ENCODE results near the gene ABCD3. TPM values are rescaled to one million over a fixed set of nuclear protein-coding genes. Genes with fewer than 3 reads are reported as not detected.

Gene ABCD3
- total RNA-seq, 4 donors from 2014 or later = 26.8 to 60.2 (median 33.8) TPM

DNA sequence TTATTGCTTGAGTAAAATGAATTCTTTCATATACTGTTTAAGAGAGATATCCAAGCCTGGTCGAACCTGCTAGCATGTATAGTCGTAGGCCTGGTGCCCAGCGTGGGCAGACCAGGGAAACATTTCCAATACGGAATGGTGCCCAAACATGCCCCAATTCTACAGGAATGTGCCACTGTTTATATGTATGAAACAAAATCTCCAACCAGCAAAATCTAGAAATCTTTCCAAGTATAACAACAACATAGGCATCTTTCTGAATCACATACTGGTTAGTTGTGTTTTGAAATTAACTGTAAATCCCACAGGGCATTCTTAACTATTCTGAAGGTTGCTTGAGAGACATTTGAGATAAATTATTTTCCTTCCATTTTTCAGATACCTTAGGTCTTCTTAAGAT lies 17.0 kb upstream of the ABCD3 start:
- 86 to 88% methylated on average over 4 of the region's 4 CpGs for WGBS, 2 donors (ENCODE audit: low coverage in 1 of 2)
- TF ChIP-seq EP300 (IDR thresholded peaks at IDR 0.05) (no peak), POLR2A (IDR thresholded peaks at IDR 0.05) (no peak), POLR2AphosphoS5 (IDR thresholded peaks at IDR 0.05) (no peak)
- TF ChIP-seq, protein P1, sequence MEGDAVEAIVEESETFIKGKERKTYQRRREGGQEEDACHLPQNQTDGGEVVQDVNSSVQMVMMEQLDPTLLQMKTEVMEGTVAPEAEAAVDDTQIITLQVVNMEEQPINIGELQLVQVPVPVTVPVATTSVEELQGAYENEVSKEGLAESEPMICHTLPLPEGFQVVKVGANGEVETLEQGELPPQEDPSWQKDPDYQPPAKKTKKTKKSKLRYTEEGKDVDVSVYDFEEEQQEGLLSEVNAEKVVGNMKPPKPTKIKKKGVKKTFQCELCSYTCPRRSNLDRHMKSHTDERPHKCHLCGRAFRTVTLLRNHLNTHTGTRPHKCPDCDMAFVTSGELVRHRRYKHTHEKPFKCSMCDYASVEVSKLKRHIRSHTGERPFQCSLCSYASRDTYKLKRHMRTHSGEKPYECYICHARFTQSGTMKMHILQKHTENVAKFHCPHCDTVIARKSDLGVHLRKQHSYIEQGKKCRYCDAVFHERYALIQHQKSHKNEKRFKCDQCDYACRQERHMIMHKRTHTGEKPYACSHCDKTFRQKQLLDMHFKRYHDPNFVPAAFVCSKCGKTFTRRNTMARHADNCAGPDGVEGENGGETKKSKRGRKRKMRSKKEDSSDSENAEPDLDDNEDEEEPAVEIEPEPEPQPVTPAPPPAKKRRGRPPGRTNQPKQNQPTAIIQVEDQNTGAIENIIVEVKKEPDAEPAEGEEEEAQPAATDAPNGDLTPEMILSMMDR (IDR thresholded peaks at IDR 0.05) = no peak
- ATAC-seq = no peak

GRCh38 chr1:94406446-94406845 lies 11.7 kb upstream of the ABCD3 start:
- no peak for TF ChIP-seq POLR2A (IDR thresholded peaks at IDR 0.05)
- TF ChIP-seq, protein P1 (IDR thresholded peaks at IDR 0.05) = no peak
- TF ChIP-seq EP300 (IDR thresholded peaks at IDR 0.05) = no peak
- TF ChIP-seq POLR2AphosphoS5 (IDR thresholded peaks at IDR 0.05) = no peak
- Histone ChIP-seq H3K27me3 (peaks cover 19% of the 10 kb centered on the region), H3K9me3 (no peaks in the 10 kb centered on the region), H3K4me3 (no peak overlapping the region), H3K4me1 (no peaks in the 10 kb centered on the region), H3K36me3 (no peaks in the 10 kb centered on the region), H3K27ac (no peak overlapping the region)
- no peak for ATAC-seq
- WGBS, 2 donors (ENCODE audit: low coverage in 1 of 2) = 87 to 100% methylated on average over 4 of the region's 4 CpGs

More for the DNA sequence above, 17.0 kb upstream of the ABCD3 start:
- no peaks in the 10 kb centered on the region for H3K36me3 ChIP-seq
- no peaks in the 10 kb centered on the region for H3K4me1 ChIP-seq
- no peaks in the 10 kb centered on the region for H3K27me3 ChIP-seq
- H3K4me3 ChIP-seq = no peak overlapping the region
- no peak overlapping the region for H3K27ac ChIP-seq
- H3K9me3 ChIP-seq = no peaks in the 10 kb centered on the region

- no peak for ATAC-seq
- no peak overlapping the region for H3K27ac ChIP-seq
- WGBS, 2 donors (ENCODE audit: low coverage in 1 of 2) = 64 to 78% methylated on average over 7 to 8 of the region's 8 CpGs
- no peak overlapping the region for H3K4me3 ChIP-seq
- H3K27me3 ChIP-seq = peaks cover 19% of the 10 kb centered on the region
- no peaks in the 10 kb centered on the region for H3K4me1 ChIP-seq
- TF ChIP-seq POLR2A (IDR thresholded peaks at IDR 0.05) (no peak), POLR2AphosphoS5 (IDR thresholded peaks at IDR 0.05) (no peak), EP300 (IDR thresholded peaks at IDR 0.05) (no peak)
- TF ChIP-seq, protein P1 (IDR thresholded peaks at IDR 0.05) = no peak
- H3K9me3 ChIP-seq = no peaks in the 10 kb centered on the region
- H3K36me3 ChIP-seq = no peaks in the 10 kb centered on the region
Observed at GRCh38 chr1:94408104-94408830, 9.9 kb upstream of the ABCD3 start.

GRCh38 chr1:94411237-94411636 lies 7.0 kb upstream of the ABCD3 start:
- no peak overlapping the region for H3K4me3 ChIP-seq
- no peak overlapping the region for H3K27ac ChIP-seq
- no peak for ATAC-seq
- peaks cover 19% of the 10 kb centered on the region for H3K27me3 ChIP-seq
- no peaks in the 10 kb centered on the region for H3K9me3 ChIP-seq
- H3K4me1 ChIP-seq = peaks cover 0 to under 1% (median 0%) of the 10 kb centered on the region in 3 donors
- WGBS, 2 donors (ENCODE audit: low coverage in 1 of 2) = 20% methylated on average over 1 of the region's 1 CpG
- no peaks in the 10 kb centered on the region for H3K36me3 ChIP-seq
- TF ChIP-seq EP300 (IDR thresholded peaks at IDR 0.05) (no peak), POLR2A (IDR thresholded peaks at IDR 0.05) (no peak), POLR2AphosphoS5 (IDR thresholded peaks at IDR 0.05) (no peak)
- TF ChIP-seq, protein P1 (IDR thresholded peaks at IDR 0.05) = no peak

DNA sequence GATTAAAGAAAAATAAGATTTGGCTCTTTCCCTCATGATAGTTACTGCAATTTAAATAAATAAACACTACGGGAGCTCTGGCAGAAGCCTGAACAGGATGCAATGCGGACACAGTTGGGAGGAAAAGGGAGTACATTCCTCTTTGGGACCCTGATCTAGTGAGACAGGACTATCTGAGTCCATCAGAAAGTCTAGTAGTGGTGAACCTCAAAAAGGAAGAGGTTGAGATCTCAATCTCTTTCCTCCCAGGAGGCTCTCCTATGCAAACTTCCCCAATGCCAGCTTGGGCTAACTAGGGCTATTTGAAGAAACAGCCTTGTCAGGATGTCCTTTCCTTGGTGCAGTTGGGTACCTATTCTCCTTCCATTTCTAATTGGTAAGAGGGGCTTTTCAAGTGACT lies 4.9 kb upstream of the ABCD3 start:
- no peak overlapping the region for H3K4me3 ChIP-seq
- no peaks in the 10 kb centered on the region for H3K9me3 ChIP-seq
- ATAC-seq = no peak
- H3K36me3 ChIP-seq = no peaks in the 10 kb centered on the region
- H3K27ac ChIP-seq = no peak overlapping the region
- H3K4me1 ChIP-seq = peaks cover 0 to 13% (median 4%) of the 10 kb centered on the region in 3 donors
- 82 to 100% methylated on average over 2 of the region's 2 CpGs for WGBS, 2 donors (ENCODE audit: low coverage in 1 of 2)
- TF ChIP-seq, protein P1 (IDR thresholded peaks at IDR 0.05) = no peak
- TF ChIP-seq POLR2A (IDR thresholded peaks at IDR 0.05) (no peak), POLR2AphosphoS5 (IDR thresholded peaks at IDR 0.05) (no peak), EP300 (IDR thresholded peaks at IDR 0.05) (no peak)
- peaks cover 10% of the 10 kb centered on the region for H3K27me3 ChIP-seq

Data from gastroesophageal sphincter (tissue), 4 donors.